Kidney (tissue), 14 donors: ENCODE data around the gene EXOC2. TPM values are rescaled to one million over a fixed set of nuclear protein-coding genes. Genes with fewer than 3 reads are reported as not detected.

Source experiments
- DNase-seq, 5 donors: peaks; one replicate each; pipeline ENCODE4 v3.0.0-alpha.2; 2013 to 2020
- FAIRE-seq: peaks from 2 replicates; lab custom pipeline; 2012; peaks lifted over from hg19 to GRCh38; lab: Jason Lieb, UNC
- H3K27ac ChIP-seq, 2 donors: one replicate each; pipeline ENCODE4 v1.7.0; 2013; ENCODE audit warnings: low read depth in 2 of 2, low read length in 2 of 2, inconsistent platforms in 1 of 2
- H3K27me3 ChIP-seq: one replicate; pipeline ENCODE4 v1.7.1; 2013; ENCODE audit warnings: low read length, inconsistent platforms; ENCODE audit not compliant: control insufficient read depth, insufficient read depth
- H3K36me3 ChIP-seq, 3 donors: one replicate each; pipeline versions ENCODE4 v1.7.0 to v1.7.1; 2013; ENCODE audit warnings: low read length in 3 of 3, control low read depth in 1 of 3, inconsistent platforms in 1 of 3; ENCODE audit not compliant: insufficient read depth in 3 of 3, control insufficient read depth in 2 of 3
- H3K4me1 ChIP-seq, 3 donors: one replicate each; pipeline versions ENCODE4 v1.7.0 to v1.7.1; 2013; ENCODE audit warnings: low read length in 3 of 3, inconsistent platforms in 1 of 3, low read depth in 1 of 3; ENCODE audit not compliant: control insufficient read depth in 2 of 3, insufficient read depth in 2 of 3
- H3K4me3 ChIP-seq, 3 donors: one replicate each; pipeline versions ENCODE4 v1.7.0 to v1.8.1; 2013; ENCODE audit warnings: low read length in 3 of 3, control low read depth in 1 of 3, inconsistent platforms in 1 of 3
- H3K9ac ChIP-seq, 3 donors: one replicate each; pipeline versions ENCODE4 v1.7.0 to v1.7.1; 2013; ENCODE audit warnings: low read length in 3 of 3, control low read depth in 1 of 3, inconsistent platforms in 1 of 3
- H3K9me3 ChIP-seq, 3 donors: one replicate each; pipeline versions ENCODE4 v1.7.0 to v1.7.1; 2013; ENCODE audit warnings: low read length in 3 of 3, control low read depth in 1 of 3, inconsistent platforms in 1 of 3; ENCODE audit not compliant: control insufficient read depth in 2 of 3, insufficient read depth in 1 of 3
- intact Hi-C: fragments of 100-400 bp; cut with DNase I; formaldehyde crosslinking; loops from one replicate; pipeline ENCODE4 v1.11.1; 2022
- polyA plus RNA-seq: library from polyadenylated mRNA; stranded (reverse); fragments of 350-450 nt; fragmentation: Illumina TruSeq; extraction: RNeasy Lipid Tissue Mini Kit (QIAGEN cat#74804); gene quantifications from one replicate; pipeline ENCODE4 v1.2.3, GENCODE V29; 2014; ENCODE audit warnings: low read depth, low replicate concordance; ENCODE audit not compliant: insufficient read depth
- total RNA-seq: library from RNA; stranded (reverse); fragmentation: NEBNext Ultra II Directional; extraction: Animal tissue kit (Norgen Biotek cat#: 25700); gene quantifications from one replicate; pipeline ENCODE4 v1.2.1, GENCODE V29; 2021
- TF ChIP-seq, protein P1 (sequence below): IDR thresholded peaks from 3 replicates; pipeline ENCODE4 v1.5.1; 2012; ENCODE audit warnings: mild to moderate bottlenecking, moderate library complexity, borderline replicate concordance; ENCODE audit not compliant: insufficient read depth; ENCODE audit errors: extremely low read depth
- donor health status: control.
- donor health status: control.
- donor health status: control.
- donor health status: control.
- donor health status: control.
- donor health status: DM: yes; HTN: yes; CAD: no.
- donor health status: Normal renal cell carcinoma (clear cell type).

Gene EXOC2
- total and polyA plus RNA-seq, 2 donors from 2014 or later = 8.6 to 21.7 TPM

GRCh38 chr6:659716-660581 is 33.0 kb downstream of the EXOC2 start:
- no peak for DNase-seq
- H3K9me3 ChIP-seq = no peaks in the 10 kb centered on the region
- intact Hi-C loops = no loop called here
- H3K36me3 ChIP-seq = no peaks in the 10 kb centered on the region
- TF ChIP-seq, protein P1, sequence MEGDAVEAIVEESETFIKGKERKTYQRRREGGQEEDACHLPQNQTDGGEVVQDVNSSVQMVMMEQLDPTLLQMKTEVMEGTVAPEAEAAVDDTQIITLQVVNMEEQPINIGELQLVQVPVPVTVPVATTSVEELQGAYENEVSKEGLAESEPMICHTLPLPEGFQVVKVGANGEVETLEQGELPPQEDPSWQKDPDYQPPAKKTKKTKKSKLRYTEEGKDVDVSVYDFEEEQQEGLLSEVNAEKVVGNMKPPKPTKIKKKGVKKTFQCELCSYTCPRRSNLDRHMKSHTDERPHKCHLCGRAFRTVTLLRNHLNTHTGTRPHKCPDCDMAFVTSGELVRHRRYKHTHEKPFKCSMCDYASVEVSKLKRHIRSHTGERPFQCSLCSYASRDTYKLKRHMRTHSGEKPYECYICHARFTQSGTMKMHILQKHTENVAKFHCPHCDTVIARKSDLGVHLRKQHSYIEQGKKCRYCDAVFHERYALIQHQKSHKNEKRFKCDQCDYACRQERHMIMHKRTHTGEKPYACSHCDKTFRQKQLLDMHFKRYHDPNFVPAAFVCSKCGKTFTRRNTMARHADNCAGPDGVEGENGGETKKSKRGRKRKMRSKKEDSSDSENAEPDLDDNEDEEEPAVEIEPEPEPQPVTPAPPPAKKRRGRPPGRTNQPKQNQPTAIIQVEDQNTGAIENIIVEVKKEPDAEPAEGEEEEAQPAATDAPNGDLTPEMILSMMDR = no peak
- H3K27ac ChIP-seq = no peak overlapping the region
- no peaks in the 10 kb centered on the region for H3K27me3 ChIP-seq
- no peak overlapping the region for H3K9ac ChIP-seq
- no peaks in the 10 kb centered on the region for H3K4me1 ChIP-seq
- H3K4me3 ChIP-seq = no peak overlapping the region
- FAIRE-seq = no peak

- intact Hi-C loops = no loop called here
- Histone ChIP-seq H3K27me3 (no peaks in the 10 kb centered on the region), H3K36me3 (no peaks in the 10 kb centered on the region), H3K9me3 (peaks cover 0 to 10% (median 0%) of the 10 kb centered on the region in 3 donors), H3K4me3 (no peak overlapping the region), H3K4me1 (no peaks in the 10 kb centered on the region), H3K27ac (no peak overlapping the region), H3K9ac (no peak overlapping the region)
- TF ChIP-seq, protein P1 = no peak
- DNase-seq (no peak), FAIRE-seq (no peak)
Observed at GRCh38 chr6:658244-658643, 34.7 kb downstream of the EXOC2 start.

- Histone ChIP-seq H3K27me3 (no peaks in the 10 kb centered on the region), H3K27ac (no peak overlapping the region), H3K36me3 (no peaks in the 10 kb centered on the region), H3K4me3 (no peak overlapping the region), H3K9ac (no peak overlapping the region), H3K9me3 (peaks cover 0 to 10% (median 0%) of the 10 kb centered on the region in 3 donors), H3K4me1 (no peaks in the 10 kb centered on the region)
- intact Hi-C loops = no loop called here
- DNase-seq = no peak
- TF ChIP-seq, protein P1 = no peak
- FAIRE-seq = no peak
Observed at GRCh38 chr6:657743-658142, 35.2 kb downstream of the EXOC2 start.
